Measurements from ENCODE around the gene HNRNPUL1. TPM values are rescaled to one million over a fixed set of nuclear protein-coding genes. Genes with fewer than 3 reads are reported as not detected.

HNRNPUL1 gene
- polyA plus RNA-seq, 1 experiment = 42.3 TPM

DNA sequence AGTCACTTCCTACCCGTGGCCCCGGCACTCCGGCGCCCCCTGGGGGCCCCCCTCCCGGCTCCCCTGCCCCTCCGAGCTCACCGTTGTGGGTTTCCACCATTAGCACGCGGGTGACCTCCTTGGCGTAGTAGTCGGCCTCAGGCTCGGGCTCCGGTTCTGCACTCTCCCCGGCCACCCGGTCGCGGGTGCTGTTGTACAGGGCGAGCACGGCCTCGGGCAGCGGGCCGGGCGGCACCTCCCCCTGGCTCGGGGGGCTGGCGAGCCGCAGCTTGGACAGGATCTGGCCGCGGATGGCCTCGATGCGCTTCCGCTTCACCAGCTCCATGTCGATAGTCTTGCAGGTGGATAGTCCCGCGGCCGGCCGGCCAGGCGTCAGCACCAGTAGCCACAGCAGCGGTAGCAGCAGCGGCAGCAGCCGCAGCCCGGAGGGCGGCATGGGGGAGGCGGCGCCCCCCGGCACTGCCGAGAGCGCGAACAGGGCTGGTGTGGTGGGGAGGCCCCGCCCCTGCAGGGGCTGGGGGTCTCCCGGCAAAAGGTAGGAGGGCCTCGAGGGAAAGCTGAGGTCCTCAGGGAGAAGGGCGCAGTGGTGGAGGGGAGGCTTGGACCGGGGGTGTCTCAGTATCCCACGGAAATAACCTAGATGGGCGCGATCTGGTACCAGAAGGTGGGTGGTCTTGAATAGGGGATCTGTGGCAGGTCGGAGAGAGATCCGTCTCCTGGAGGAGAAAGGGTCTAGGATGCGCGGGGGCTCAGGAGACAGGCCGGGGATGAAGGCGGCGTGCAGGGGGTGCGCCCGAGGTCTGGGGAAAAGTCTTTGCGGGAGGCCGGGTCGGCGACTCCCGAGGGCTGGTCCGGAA is 88.7 kb downstream of the HNRNPUL1 start:
- ChIA-PET CTCF (interaction anchor here (0.5 to 2.8 kb wide), 12 partner anchors 11 to 657 kb away, joined by 3 to 16 read pairs (median 4); partner anchors contain the start of gene B9D2), POLR2A (interaction anchor here (0.6 to 3.0 kb wide), 7 partner anchors 10 to 55 kb away, joined by 3 to 43 read pairs (median 6); partner anchors contain the start of genes B9D2 and CCDC97)
- Histone ChIP-seq H3K27me3 (ENCODE audit: control insufficient read depth, insufficient read depth, low read length) (no peaks in the 10 kb centered on the region), H3K9me3 (ENCODE audit: control insufficient read depth, insufficient read depth, low read length) (no peaks in the 10 kb centered on the region; the same call in 1 of the 2 replicates), H3K4me3 (ENCODE audit: low read depth, low read length) (peak overlapping the region; percentile 91), H3K27ac (ENCODE audit: low read depth, low read length) (peak overlapping the region; percentile 21)
- no peak for DNase-seq (ENCODE audit: low read depth, low spot score)
- TF ChIP-seq, protein P1, sequence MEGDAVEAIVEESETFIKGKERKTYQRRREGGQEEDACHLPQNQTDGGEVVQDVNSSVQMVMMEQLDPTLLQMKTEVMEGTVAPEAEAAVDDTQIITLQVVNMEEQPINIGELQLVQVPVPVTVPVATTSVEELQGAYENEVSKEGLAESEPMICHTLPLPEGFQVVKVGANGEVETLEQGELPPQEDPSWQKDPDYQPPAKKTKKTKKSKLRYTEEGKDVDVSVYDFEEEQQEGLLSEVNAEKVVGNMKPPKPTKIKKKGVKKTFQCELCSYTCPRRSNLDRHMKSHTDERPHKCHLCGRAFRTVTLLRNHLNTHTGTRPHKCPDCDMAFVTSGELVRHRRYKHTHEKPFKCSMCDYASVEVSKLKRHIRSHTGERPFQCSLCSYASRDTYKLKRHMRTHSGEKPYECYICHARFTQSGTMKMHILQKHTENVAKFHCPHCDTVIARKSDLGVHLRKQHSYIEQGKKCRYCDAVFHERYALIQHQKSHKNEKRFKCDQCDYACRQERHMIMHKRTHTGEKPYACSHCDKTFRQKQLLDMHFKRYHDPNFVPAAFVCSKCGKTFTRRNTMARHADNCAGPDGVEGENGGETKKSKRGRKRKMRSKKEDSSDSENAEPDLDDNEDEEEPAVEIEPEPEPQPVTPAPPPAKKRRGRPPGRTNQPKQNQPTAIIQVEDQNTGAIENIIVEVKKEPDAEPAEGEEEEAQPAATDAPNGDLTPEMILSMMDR (IDR thresholded peaks at IDR 0.05; ENCODE audit: low read depth, low read length) = peak; percentile 65

DNA sequence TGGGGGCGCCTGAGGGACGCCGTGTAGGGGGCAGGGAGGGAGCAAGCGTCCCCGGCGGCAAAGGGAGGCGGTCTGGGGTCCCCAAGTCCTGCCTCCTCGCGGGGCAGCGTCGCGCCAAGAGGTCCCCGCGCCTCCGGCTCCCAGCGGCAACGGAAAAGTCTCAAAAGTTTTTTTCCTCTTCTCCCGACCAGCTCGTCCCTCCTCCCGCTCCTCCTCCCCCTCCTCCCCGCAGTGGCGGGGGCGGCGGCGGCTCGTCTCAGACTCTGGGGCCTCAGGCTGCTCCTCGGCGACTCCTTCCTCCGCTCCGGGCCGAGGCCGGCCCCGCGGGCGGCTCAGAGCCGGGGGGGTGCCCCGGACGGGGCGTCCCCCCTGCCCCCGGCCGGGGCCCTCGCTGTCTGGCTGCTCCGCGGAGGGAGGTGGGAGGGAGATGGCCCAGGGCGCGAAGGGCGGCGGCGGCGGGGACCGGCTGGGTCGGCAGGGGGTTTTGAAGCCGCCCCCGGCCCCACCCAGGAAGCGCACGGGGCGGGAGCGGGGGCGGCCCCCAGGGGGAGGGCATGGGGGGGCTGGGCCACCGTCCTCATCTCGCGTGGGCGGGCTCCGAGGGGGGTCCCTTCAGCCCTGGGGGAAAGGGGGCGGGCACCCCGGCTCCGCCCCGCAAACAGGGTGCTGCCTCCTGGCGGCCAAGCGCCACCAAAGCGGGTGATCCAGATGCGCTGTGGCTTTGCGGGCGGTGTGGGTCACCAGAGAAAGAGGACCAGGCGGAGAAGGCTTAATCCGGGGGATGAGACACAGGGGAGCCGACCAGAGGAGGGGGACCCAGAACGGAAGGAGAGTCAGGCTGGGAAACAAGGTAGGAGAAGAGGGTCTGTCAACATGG is 89.5 kb downstream of the HNRNPUL1 start, which contains the start of gene TGFB1:
Gene TGFB1, minus strand, starts transcription at position 457 of the 877 bp plus-strand sequence. CDS start 878 bp downstream, outside the sequence.
- Histone ChIP-seq H3K27ac (ENCODE audit: low read depth, low read length) (peak within 1 kb of the TSS; percentile 21), H3K27me3 (ENCODE audit: control insufficient read depth, insufficient read depth, low read length) (no peaks in the 10 kb centered on the region), H3K4me3 (ENCODE audit: low read depth, low read length) (peak within 1 kb of the TSS; percentile 91), H3K9me3 (ENCODE audit: control insufficient read depth, insufficient read depth, low read length) (no peaks in the 10 kb centered on the region; the same call in 1 of the 2 replicates)
- ChIA-PET POLR2A (interaction anchor here (0.6 to 3.0 kb wide), 6 partner anchors 10 to 45 kb away, joined by 3 to 43 read pairs (median 6); partner anchors contain the start of genes B9D2 and CCDC97), CTCF (interaction anchor here (0.6 to 2.8 kb wide), 7 partner anchors 10 to 656 kb away, joined by 3 to 16 read pairs (median 4); partner anchors contain the start of gene B9D2)
- TF ChIP-seq, protein P1 (IDR thresholded peaks at IDR 0.05; ENCODE audit: low read depth, low read length) = peak; percentile 87
- DNase-seq (ENCODE audit: low read depth, low spot score) = peak; percentile 76

DNA sequence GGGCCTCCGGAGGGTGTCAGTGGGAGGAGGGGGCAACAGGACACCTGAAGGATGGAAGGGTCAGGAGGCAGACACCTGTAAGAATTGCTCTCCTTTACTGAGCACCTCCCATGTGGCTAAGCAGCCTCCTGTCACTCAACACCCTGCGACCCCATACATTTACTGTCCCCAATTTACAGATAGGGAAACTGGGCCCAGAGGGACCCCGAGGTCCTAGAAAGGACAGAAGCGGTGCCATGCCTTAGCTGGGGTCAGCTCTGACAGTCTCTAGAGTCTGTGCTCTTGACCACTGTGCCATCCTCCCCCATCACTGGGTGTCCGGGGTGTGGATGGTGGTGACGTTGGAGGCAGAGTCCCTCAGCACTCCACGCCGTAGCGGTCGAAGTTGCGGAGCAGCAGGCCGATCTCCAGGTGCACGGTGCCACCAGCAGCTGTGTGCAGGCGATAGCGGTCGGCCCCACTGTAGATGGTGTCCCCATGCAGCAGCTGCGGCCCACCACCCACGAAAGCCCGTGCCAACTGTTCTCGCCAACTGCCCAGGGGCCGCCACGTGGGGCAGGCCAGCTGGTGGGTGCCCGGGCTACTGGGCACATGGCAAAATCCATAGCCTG is 90.3 kb downstream of the HNRNPUL1 start:
- H3K27ac ChIP-seq (ENCODE audit: low read depth, low read length) = peak overlapping the region; percentile 21
- H3K27me3 ChIP-seq (ENCODE audit: control insufficient read depth, insufficient read depth, low read length) = no peaks in the 10 kb centered on the region
- peak overlapping the region; percentile 91 for H3K4me3 ChIP-seq (ENCODE audit: low read depth, low read length)
- DNase-seq (ENCODE audit: low read depth, low spot score) = no peak
- no peaks in the 10 kb centered on the region; the same call in 1 of the 2 replicates for H3K9me3 ChIP-seq (ENCODE audit: control insufficient read depth, insufficient read depth, low read length)
- POLR2A ChIA-PET = no interaction called here
- CTCF ChIA-PET = interaction anchor here (0.5 to 2.2 kb wide), 7 partner anchors 9 to 85 kb away, joined by 3 to 13 read pairs (median 3); partner anchors contain the start of genes B9D2 and DMAC2
- TF ChIP-seq, protein P1 (IDR thresholded peaks at IDR 0.05; ENCODE audit: low read depth, low read length) = no peak

DNA sequence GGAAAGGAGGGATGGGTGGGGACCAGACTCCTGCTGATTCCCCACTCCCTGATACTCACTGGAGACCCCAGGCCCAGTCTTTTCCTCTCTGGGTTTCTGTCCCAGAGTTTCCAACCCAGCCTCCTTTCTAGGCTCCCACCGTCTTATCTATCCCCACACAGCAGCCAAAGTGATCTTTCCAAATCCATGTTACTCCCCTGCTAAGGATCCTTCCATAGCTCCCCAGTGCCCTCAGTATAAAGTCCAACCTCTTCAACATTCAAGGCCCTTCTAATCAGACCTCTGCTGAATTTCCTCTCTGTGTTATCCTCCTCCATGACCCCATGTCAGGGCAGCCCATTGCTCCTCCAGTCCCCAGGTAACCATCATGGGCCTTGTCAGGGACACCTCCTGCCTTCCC is 90.9 kb downstream of the HNRNPUL1 start:
- no peak overlapping the region for H3K27ac ChIP-seq (ENCODE audit: low read depth, low read length)
- no peak overlapping the region for H3K4me3 ChIP-seq (ENCODE audit: low read depth, low read length)
- no peaks in the 10 kb centered on the region for H3K27me3 ChIP-seq (ENCODE audit: control insufficient read depth, insufficient read depth, low read length)
- POLR2A ChIA-PET = no interaction called here
- CTCF ChIA-PET = interaction anchor here (0.5 to 2.2 kb wide), 11 partner anchors 8 to 163 kb away, joined by 3 to 13 read pairs (median 4); partner anchors contain the start of genes B9D2 and DMAC2
- no peak for DNase-seq (ENCODE audit: low read depth, low spot score)
- no peaks in the 10 kb centered on the region; the same call in 1 of the 2 replicates for H3K9me3 ChIP-seq (ENCODE audit: control insufficient read depth, insufficient read depth, low read length)
- TF ChIP-seq, protein P1 (IDR thresholded peaks at IDR 0.05; ENCODE audit: low read depth, low read length) = no peak

Measured in AG04450 (cell line).